HG02763 (cell line): ENCODE measurements around the gene IMMP2L.
"Not testable (repeated sequence)": the region's sequence is repeated elsewhere in the genome, so short reads cannot be mapped to it uniquely, and the experiment has no call there.

Experiments
- ATAC-seq: cut with Tn5 transposase; IDR thresholded peaks from one replicate; pipeline ENCODE4 v1.9.1; 2021; ENCODE audit warnings: mild to moderate bottlenecking, moderate library complexity; ENCODE audit not compliant: unreplicated experiment

The IMMP2L gene

GRCh38 chr7:110718503-110719205, 843.6 kb downstream of the IMMP2L start:
- no peak for ATAC-seq

- no peak for ATAC-seq
Observed at GRCh38 chr7:110704225-110704624, 858.1 kb downstream of the IMMP2L start.

GRCh38 chr7:110698576-110698975, 863.7 kb downstream of the IMMP2L start:
- no peak for ATAC-seq

- ATAC-seq = no peak
Observed at GRCh38 chr7:110693344-110693743, 868.9 kb downstream of the IMMP2L start.

GRCh38 chr7:110688908-110689307, 873.4 kb downstream of the IMMP2L start:
- ATAC-seq = no peak

GRCh38 chr7:110685899-110686298, 876.4 kb downstream of the IMMP2L start:
- no peak for ATAC-seq

GRCh38 chr7:110681941-110682340, 880.4 kb downstream of the IMMP2L start:
- ATAC-seq = no peak

GRCh38 chr7:110677405-110677804, 884.9 kb downstream of the IMMP2L start:
- no peak for ATAC-seq

GRCh38 chr7:110676785-110677184, 885.5 kb downstream of the IMMP2L start:
- ATAC-seq = no peak

GRCh38 chr7:110675383-110676103, 886.7 kb downstream of the IMMP2L start:
- ATAC-seq = no peak

- no peak for ATAC-seq
Observed at GRCh38 chr7:110673148-110673547, 889.1 kb downstream of the IMMP2L start.

GRCh38 chr7:110669410-110669809, 892.9 kb downstream of the IMMP2L start:
- ATAC-seq = no peak

- no peak for ATAC-seq
Observed at GRCh38 chr7:110664803-110665202, 897.5 kb downstream of the IMMP2L start.

- ATAC-seq = not testable (repeated sequence)
Observed at GRCh38 chr7:110660637-110661036, 901.7 kb downstream of the IMMP2L start.

- ATAC-seq = no peak
Observed at GRCh38 chr7:110650328-110650727, 912.0 kb downstream of the IMMP2L start.

- no peak for ATAC-seq
Observed at GRCh38 chr7:110647266-110647665, 915.0 kb downstream of the IMMP2L start.

- no peak for ATAC-seq
Observed at GRCh38 chr7:110646804-110647203, 915.5 kb downstream of the IMMP2L start.

GRCh38 chr7:110645616-110646015, 916.7 kb downstream of the IMMP2L start:
- no peak for ATAC-seq

GRCh38 chr7:110645060-110645459, 917.2 kb downstream of the IMMP2L start:
- no peak for ATAC-seq

GRCh38 chr7:110637252-110637651, 925.0 kb downstream of the IMMP2L start:
- no peak for ATAC-seq

- no peak for ATAC-seq
Observed at GRCh38 chr7:110633313-110633712, 929.0 kb downstream of the IMMP2L start.

GRCh38 chr7:110626414-110626813, 935.9 kb downstream of the IMMP2L start:
- ATAC-seq = no peak
